Measurements from ENCODE around the gene ARL6IP1. TPM values are rescaled to one million over a fixed set of nuclear protein-coding genes. Genes with fewer than 3 reads are reported as not detected.
A peak's percentile ranks its signal among the peaks of the same experiment; 100 is the strongest.

ARL6IP1 gene
- total RNA-seq, 1 experiment from 2014 or later: 343 TPM

DNA sequence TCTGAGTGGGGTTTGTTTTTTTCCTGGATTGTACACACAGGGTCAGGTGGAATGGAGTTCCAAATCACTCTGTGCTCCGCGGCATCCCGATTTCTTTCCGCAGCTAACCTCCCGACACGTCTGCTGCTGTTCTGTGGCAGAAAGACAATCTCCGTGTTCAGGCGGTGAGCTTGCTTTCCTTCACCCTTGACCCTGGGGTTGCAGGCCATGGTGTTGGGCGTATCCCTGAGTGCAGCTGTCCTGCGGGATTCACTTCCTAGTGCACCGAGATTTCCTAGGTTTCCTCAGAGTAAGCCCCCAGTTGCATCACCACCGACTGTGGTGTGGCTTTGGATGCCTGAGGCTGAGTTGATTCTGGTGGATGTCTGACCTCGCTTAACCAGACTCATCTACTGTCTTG, 7.8 kb upstream of the ARL6IP1 start:
- Histone ChIP-seq H3K36me3 (ENCODE audit: control insufficient read depth, insufficient read depth, low read length) (peaks cover 56% of the 10 kb centered on the region), H3K9me3 (ENCODE audit: control insufficient read depth, insufficient read depth, low read depth, low read length) (no peaks in the 10 kb centered on the region), H3K4me3 (ENCODE audit: low read depth in 2 of 2, low read length in 2 of 2) (no peak overlapping the region), H3K27me3 (ENCODE audit: control insufficient read depth, insufficient read depth, low read length) (no peaks in the 10 kb centered on the region), H3K27ac (ENCODE audit: low read length) (no peak overlapping the region), H3K4me1 (ENCODE audit: control insufficient read depth, insufficient read depth, low read length) (peaks cover 22% of the 10 kb centered on the region)
- BruUV-seq (replicated peaks): no TSS peak
- ATAC-seq (no peak), DNase-seq (ENCODE audit: low read depth, low spot score) (no peak)
- ChIA-PET CTCF (no interaction called here), POLR2A (no interaction called here)
- intact Hi-C loops (cut with micrococcal nuclease; ENCODE audit: unreplicated experiment): no loop called here
- no peak for TF ChIP-seq TCF7L2 (IDR thresholded peaks at IDR 0.05; ENCODE audit: low read depth, low read length)
- no peak for TF ChIP-seq SIN3A (IDR thresholded peaks at IDR 0.05; ENCODE audit: borderline replicate concordance, insufficient read depth, low read depth, low read length)
- no peak for TF ChIP-seq REST (IDR thresholded peaks at IDR 0.05; ENCODE audit: insufficient read depth in 1 of 2, low read depth in 2 of 2, low read length in 1 of 2)
- TF ChIP-seq CTCF (IDR thresholded peaks at IDR 0.05): no peak
- no peak for TF ChIP-seq POLR2AphosphoS5 (IDR thresholded peaks at IDR 0.05; ENCODE audit: low read depth, low read length)
- in situ Hi-C loops (cut with HindIII; ENCODE audit: low pct_unique_long_range_greater_than_20kb, low sequenced_read_pairs): no loop called here

GRCh38 chr16:18805257-18805773, 4.0 kb upstream of the ARL6IP1 start:
- H3K9me3 ChIP-seq (ENCODE audit: control insufficient read depth, insufficient read depth, low read depth, low read length): no peaks in the 10 kb centered on the region
- no peaks in the 10 kb centered on the region for H3K27me3 ChIP-seq (ENCODE audit: control insufficient read depth, insufficient read depth, low read length)
- DNase-seq (ENCODE audit: low read depth, low spot score) (no peak), ATAC-seq (no peak)
- CTCF ChIA-PET: interaction anchor here (0.6 kb wide), 1 partner anchor 277 kb away, joined by 4 read pairs; no protein-coding TSS in a partner anchor
- H3K27ac ChIP-seq (ENCODE audit: low read length): peak overlapping the region; percentile 93
- POLR2A ChIA-PET: interaction anchor here (0.7 kb wide), 1 partner anchor 14 kb away, joined by 3 read pairs; no protein-coding TSS in a partner anchor
- peaks cover 35% of the 10 kb centered on the region for H3K36me3 ChIP-seq (ENCODE audit: control insufficient read depth, insufficient read depth, low read length)
- BruUV-seq (replicated peaks): no TSS peak
- intact Hi-C loops (cut with micrococcal nuclease; ENCODE audit: unreplicated experiment) (no loop called here), in situ Hi-C loops (cut with HindIII; ENCODE audit: low pct_unique_long_range_greater_than_20kb, low sequenced_read_pairs) (no loop called here)
- TF ChIP-seq CTCF (IDR thresholded peaks at IDR 0.05) (no peak), SIN3A (IDR thresholded peaks at IDR 0.05; ENCODE audit: borderline replicate concordance, insufficient read depth, low read depth, low read length) (no peak), REST (IDR thresholded peaks at IDR 0.05; ENCODE audit: insufficient read depth in 1 of 2, low read depth in 2 of 2, low read length in 1 of 2) (no peak), POLR2AphosphoS5 (IDR thresholded peaks at IDR 0.05; ENCODE audit: low read depth, low read length) (no peak), TCF7L2 (IDR thresholded peaks at IDR 0.05; ENCODE audit: low read depth, low read length) (no peak)
- peaks cover 38% of the 10 kb centered on the region for H3K4me1 ChIP-seq (ENCODE audit: control insufficient read depth, insufficient read depth, low read length)
- no peak overlapping the region for H3K4me3 ChIP-seq (ENCODE audit: low read depth in 2 of 2, low read length in 2 of 2)

Measured in Panc1 (cell line).